B cell (primary cell): ENCODE data around the gene JAG2.

Experiments used
- CTCF ChIP-seq: fragments of 200-600 bp; IDR thresholded peaks from one replicate; pipeline ENCODE4 v1.8.0; 2022; ENCODE audit warnings: antibody characterized with exemption, mild to moderate bottlenecking
- EZH2 ChIP-seq: IDR thresholded peaks from 2 replicates; pipeline ENCODE4 v1.6.1; 2012; ENCODE audit warnings: borderline replicate concordance, low read depth, mild to moderate bottlenecking, moderate library complexity, low read length; ENCODE audit not compliant: insufficient read depth, poor library complexity, severe bottlenecking

GRCh38 chr14:105152794-105153241 is 15.8 kb downstream of the JAG2 start:
- no peak for TF ChIP-seq CTCF
- TF ChIP-seq EZH2: no peak
